NCI-H345 treated with DMSO at 0.1 percent for 48 hours (cell line): Measurements from ENCODE around the gene TFAP2C.
"Not testable (repeated sequence)": the region's sequence is repeated elsewhere in the genome, so short reads cannot be mapped to it uniquely, and the experiment has no call there.

Experiments used
- DNase-seq: peaks from one replicate; lab custom pipeline; 2025; ENCODE audit not compliant: unreplicated experiment; lab: John Stamatoyannopoulos, UW

TFAP2C gene

GRCh38 chr20:56637576-56637975 lies 8.5 kb downstream of the TFAP2C start:
- no peak for DNase-seq

- no peak for DNase-seq
Measured at GRCh38 chr20:56646599-56646998, 17.5 kb downstream of the TFAP2C start.

- no peak for DNase-seq
Measured at GRCh38 chr20:56653211-56653610, 24.1 kb downstream of the TFAP2C start.

- no peak for DNase-seq
Measured at GRCh38 chr20:56656632-56657031, 27.5 kb downstream of the TFAP2C start.

GRCh38 chr20:56657879-56658278 lies 28.8 kb downstream of the TFAP2C start:
- no peak for DNase-seq

GRCh38 chr20:56658341-56658947 lies 29.3 kb downstream of the TFAP2C start:
- not testable (repeated sequence) for DNase-seq

GRCh38 chr20:56663660-56664059 lies 34.6 kb downstream of the TFAP2C start:
- no peak for DNase-seq

GRCh38 chr20:56664796-56665195 lies 35.7 kb downstream of the TFAP2C start:
- no peak for DNase-seq

DNA sequence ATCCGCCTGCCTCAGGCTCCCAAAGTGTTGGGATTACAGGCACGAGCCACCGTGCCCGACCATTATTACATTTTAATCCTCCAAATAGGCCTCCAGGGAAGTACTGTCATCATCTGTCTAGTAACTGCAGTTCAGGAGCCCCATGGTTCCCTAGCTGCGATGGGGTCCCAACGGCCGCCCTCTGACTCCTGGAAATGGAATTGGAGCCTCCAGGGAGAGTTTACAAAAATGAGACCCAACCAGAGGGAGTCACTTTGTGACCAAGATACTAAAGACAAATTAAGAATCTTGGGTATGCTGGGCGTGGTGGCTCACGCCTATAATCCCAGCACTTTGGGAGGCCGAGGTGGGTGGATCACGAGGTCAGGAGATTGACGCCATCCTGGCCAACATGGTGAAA lies 36.7 kb downstream of the TFAP2C start:
- DNase-seq: no peak

GRCh38 chr20:56673450-56673849 lies 44.3 kb downstream of the TFAP2C start:
- no peak for DNase-seq

- DNase-seq: no peak
Measured at GRCh38 chr20:56676001-56676400, 46.9 kb downstream of the TFAP2C start.

GRCh38 chr20:56676679-56677078 lies 47.6 kb downstream of the TFAP2C start:
- no peak for DNase-seq

GRCh38 chr20:56683077-56683865 lies 54.2 kb downstream of the TFAP2C start:
- no peak for DNase-seq

DNA sequence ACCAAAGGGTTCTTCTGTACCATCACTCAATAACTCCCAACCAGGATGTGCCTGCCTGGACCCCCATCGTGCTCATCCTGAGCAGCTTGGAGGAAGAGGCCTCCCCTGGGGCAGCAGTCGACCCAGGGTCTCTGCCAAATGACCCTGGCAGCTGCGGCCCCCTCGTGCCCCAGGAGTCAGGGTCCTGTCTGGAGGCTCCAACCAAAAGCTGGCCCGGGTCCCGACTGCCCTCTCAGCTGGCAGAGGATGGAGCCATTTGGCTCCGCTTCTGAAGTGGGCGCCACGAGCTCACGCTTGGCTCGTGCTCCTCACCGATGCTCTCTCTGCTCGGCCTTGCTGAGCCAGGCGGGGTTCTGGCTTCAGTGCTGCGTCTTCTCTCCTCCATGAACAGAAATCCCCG lies 56.8 kb downstream of the TFAP2C start:
- DNase-seq: no peak

DNA sequence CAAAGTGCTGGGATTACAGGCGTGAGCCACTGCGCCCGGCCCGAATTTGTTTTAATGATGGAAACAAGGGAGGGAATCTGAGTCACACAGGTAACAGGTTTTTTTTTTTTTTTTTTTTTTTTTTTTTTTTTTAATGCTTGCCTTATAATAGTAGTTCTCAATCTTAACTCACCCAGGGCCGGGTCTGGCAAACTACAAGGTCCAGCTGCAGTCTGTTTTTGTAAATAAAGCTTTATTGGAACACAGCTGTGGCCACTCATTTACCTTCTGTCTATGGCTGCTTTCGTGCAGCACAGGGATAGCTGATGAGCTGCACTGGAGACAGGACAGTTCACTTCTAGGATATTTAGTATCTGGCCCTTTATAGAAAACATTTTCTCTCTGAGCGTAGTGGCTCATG lies 58.0 kb downstream of the TFAP2C start:
- no peak for DNase-seq

DNA sequence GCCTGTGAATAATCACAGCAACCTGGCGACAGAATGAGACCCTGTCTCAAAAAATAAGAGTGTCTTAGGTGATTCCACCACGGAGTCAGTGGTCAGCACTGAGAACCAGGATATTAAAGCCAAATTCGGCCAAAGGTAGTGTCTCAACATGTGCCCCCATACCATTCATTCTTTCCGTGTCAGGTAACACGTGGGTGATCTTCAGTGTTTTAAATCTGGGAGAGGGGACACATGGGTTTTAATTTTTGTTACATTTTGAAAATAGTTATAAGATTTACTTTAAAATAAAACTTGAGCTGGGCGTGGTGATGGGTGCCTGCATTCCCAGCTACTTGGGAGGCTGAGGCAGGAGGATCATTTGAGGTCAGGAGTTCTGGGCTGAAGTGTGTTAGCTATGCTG lies 59.0 kb downstream of the TFAP2C start:
- DNase-seq: no peak
